DND-41 (cell line): Measurements from ENCODE around the gene DARS2.

Source experiments
- EZH2 ChIP-seq: IDR thresholded peaks from 3 replicates; pipeline ENCODE4 v1.6.1; 2012; ENCODE audit warnings: borderline replicate concordance, low read depth, mild to moderate bottlenecking, moderate library complexity, low read length, inconsistent platforms; ENCODE audit not compliant: severe bottlenecking
- TF ChIP-seq, protein P1 (sequence below): IDR thresholded peaks from 2 replicates; pipeline ENCODE4 v1.5.1; 2012; ENCODE audit warnings: borderline replicate concordance, low read length, moderate library complexity, mild to moderate bottlenecking; ENCODE audit not compliant: poor library complexity, severe bottlenecking; ENCODE audit errors: extremely low read depth

DNA sequence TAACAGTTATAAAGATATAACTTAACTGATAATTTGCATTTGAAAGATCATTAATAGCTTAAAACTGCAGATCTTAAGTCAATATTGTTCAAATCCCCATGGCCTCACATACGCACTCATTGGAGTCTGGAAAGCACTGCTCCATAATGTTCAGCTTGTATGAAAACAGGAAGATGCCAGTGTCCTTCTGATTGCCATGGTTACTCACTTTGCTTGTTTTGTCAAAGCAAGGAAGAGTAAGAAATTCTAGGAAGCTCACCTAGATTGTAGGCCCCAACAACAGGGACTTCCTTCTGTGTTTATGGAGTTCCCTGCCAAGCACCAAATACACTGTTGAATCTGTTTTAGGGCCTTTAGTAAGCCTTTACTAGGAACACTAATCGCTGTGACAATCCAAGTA is 32.4 kb downstream of the DARS2 start:
- TF ChIP-seq, protein P1, sequence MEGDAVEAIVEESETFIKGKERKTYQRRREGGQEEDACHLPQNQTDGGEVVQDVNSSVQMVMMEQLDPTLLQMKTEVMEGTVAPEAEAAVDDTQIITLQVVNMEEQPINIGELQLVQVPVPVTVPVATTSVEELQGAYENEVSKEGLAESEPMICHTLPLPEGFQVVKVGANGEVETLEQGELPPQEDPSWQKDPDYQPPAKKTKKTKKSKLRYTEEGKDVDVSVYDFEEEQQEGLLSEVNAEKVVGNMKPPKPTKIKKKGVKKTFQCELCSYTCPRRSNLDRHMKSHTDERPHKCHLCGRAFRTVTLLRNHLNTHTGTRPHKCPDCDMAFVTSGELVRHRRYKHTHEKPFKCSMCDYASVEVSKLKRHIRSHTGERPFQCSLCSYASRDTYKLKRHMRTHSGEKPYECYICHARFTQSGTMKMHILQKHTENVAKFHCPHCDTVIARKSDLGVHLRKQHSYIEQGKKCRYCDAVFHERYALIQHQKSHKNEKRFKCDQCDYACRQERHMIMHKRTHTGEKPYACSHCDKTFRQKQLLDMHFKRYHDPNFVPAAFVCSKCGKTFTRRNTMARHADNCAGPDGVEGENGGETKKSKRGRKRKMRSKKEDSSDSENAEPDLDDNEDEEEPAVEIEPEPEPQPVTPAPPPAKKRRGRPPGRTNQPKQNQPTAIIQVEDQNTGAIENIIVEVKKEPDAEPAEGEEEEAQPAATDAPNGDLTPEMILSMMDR: no peak
- TF ChIP-seq EZH2: no peak
